ENCODE measurements around the gene FYN.

The FYN gene

GRCh38 chr6:111828809-111829208 lies 44.4 kb downstream of the FYN start:
- no peak for FAIRE-seq
- TF ChIP-seq SPI1 (IDR thresholded peaks at IDR 0.05; ENCODE audit: low read depth, low read length): no peak
- no peak for TF ChIP-seq TAF1 (IDR thresholded peaks at IDR 0.05; ENCODE audit: low read depth, low read length)
- TF ChIP-seq POU2F2 (IDR thresholded peaks at IDR 0.05; ENCODE audit: low read depth, low read length): no peak
- no peak for TF ChIP-seq PAX5 (IDR thresholded peaks at IDR 0.05; ENCODE audit: insufficient read depth, low read length, severe bottlenecking)
- no peak for TF ChIP-seq POLR2AphosphoS5 (IDR thresholded peaks at IDR 0.05; ENCODE audit: low read depth, low read length)
- TF ChIP-seq POLR2A (IDR thresholded peaks at IDR 0.05; ENCODE audit: low read depth, low read length): no peak
- no peak for DNase-seq (ENCODE audit: insufficient read length, low spot score)

GRCh38 chr6:111825439-111826086 lies 47.7 kb downstream of the FYN start:
- TF ChIP-seq POLR2A (IDR thresholded peaks at IDR 0.05; ENCODE audit: low read depth, low read length) (no peak), PAX5 (IDR thresholded peaks at IDR 0.05; ENCODE audit: insufficient read depth, low read length, severe bottlenecking) (no peak)
- DNase-seq (ENCODE audit: insufficient read length, low spot score): no peak
- FAIRE-seq: no peak

GRCh38 chr6:111824608-111825337 lies 48.5 kb downstream of the FYN start:
- DNase-seq (ENCODE audit: insufficient read length, low spot score) (no peak), FAIRE-seq (no peak)
- TF ChIP-seq POLR2A (IDR thresholded peaks at IDR 0.05; ENCODE audit: low read depth, low read length): no peak
- TF ChIP-seq POLR2AphosphoS5 (IDR thresholded peaks at IDR 0.05; ENCODE audit: low read depth, low read length): no peak
- TF ChIP-seq TAF1 (IDR thresholded peaks at IDR 0.05; ENCODE audit: low read depth, low read length): no peak
- no peak for TF ChIP-seq POU2F2 (IDR thresholded peaks at IDR 0.05; ENCODE audit: low read depth, low read length)
- no peak for TF ChIP-seq PAX5 (IDR thresholded peaks at IDR 0.05; ENCODE audit: insufficient read depth, low read length, severe bottlenecking)
- no peak for TF ChIP-seq SPI1 (IDR thresholded peaks at IDR 0.05; ENCODE audit: low read depth, low read length)

- no peak for TF ChIP-seq PAX5 (IDR thresholded peaks at IDR 0.05; ENCODE audit: insufficient read depth, low read length, severe bottlenecking)
- no peak for TF ChIP-seq SPI1 (IDR thresholded peaks at IDR 0.05; ENCODE audit: low read depth, low read length)
- no peak for TF ChIP-seq POLR2AphosphoS5 (IDR thresholded peaks at IDR 0.05; ENCODE audit: low read depth, low read length)
- TF ChIP-seq TAF1 (IDR thresholded peaks at IDR 0.05; ENCODE audit: low read depth, low read length): no peak
- no peak for TF ChIP-seq POLR2A (IDR thresholded peaks at IDR 0.05; ENCODE audit: low read depth, low read length)
- no peak for TF ChIP-seq POU2F2 (IDR thresholded peaks at IDR 0.05; ENCODE audit: low read depth, low read length)
- DNase-seq (ENCODE audit: insufficient read length, low spot score) (no peak), FAIRE-seq (peak; percentile 31)
Observed at GRCh38 chr6:111823831-111824607, 49.2 kb downstream of the FYN start.

- FAIRE-seq (peak; percentile 63), DNase-seq (ENCODE audit: insufficient read length, low spot score) (no peak)
- TF ChIP-seq POLR2AphosphoS5 (IDR thresholded peaks at IDR 0.05; ENCODE audit: low read depth, low read length): no peak
- no peak for TF ChIP-seq SPI1 (IDR thresholded peaks at IDR 0.05; ENCODE audit: low read depth, low read length)
- TF ChIP-seq POLR2A (IDR thresholded peaks at IDR 0.05; ENCODE audit: low read depth, low read length): no peak
- TF ChIP-seq POU2F2 (IDR thresholded peaks at IDR 0.05; ENCODE audit: low read depth, low read length): no peak
- TF ChIP-seq TAF1 (IDR thresholded peaks at IDR 0.05; ENCODE audit: low read depth, low read length): no peak
- no peak for TF ChIP-seq PAX5 (IDR thresholded peaks at IDR 0.05; ENCODE audit: insufficient read depth, low read length, severe bottlenecking)
Observed at GRCh38 chr6:111823012-111823411, 50.2 kb downstream of the FYN start.

- DNase-seq (ENCODE audit: insufficient read length, low spot score): no peak
- no peak for FAIRE-seq
- TF ChIP-seq POLR2A (IDR thresholded peaks at IDR 0.05; ENCODE audit: low read depth, low read length): no peak
- no peak for TF ChIP-seq SPI1 (IDR thresholded peaks at IDR 0.05; ENCODE audit: low read depth, low read length)
- no peak for TF ChIP-seq POLR2AphosphoS5 (IDR thresholded peaks at IDR 0.05; ENCODE audit: low read depth, low read length)
- TF ChIP-seq TAF1 (IDR thresholded peaks at IDR 0.05; ENCODE audit: low read depth, low read length): no peak
- TF ChIP-seq PAX5 (IDR thresholded peaks at IDR 0.05; ENCODE audit: insufficient read depth, low read length, severe bottlenecking): no peak
- no peak for TF ChIP-seq POU2F2 (IDR thresholded peaks at IDR 0.05; ENCODE audit: low read depth, low read length)
Observed at GRCh38 chr6:111819458-111819857, 53.8 kb downstream of the FYN start.

GRCh38 chr6:111818539-111819226 lies 54.6 kb downstream of the FYN start:
- TF ChIP-seq TAF1 (IDR thresholded peaks at IDR 0.05; ENCODE audit: low read depth, low read length) (no peak), PAX5 (IDR thresholded peaks at IDR 0.05; ENCODE audit: insufficient read depth, low read length, severe bottlenecking) (no peak), POU2F2 (IDR thresholded peaks at IDR 0.05; ENCODE audit: low read depth, low read length) (no peak), POLR2AphosphoS5 (IDR thresholded peaks at IDR 0.05; ENCODE audit: low read depth, low read length) (no peak), SPI1 (IDR thresholded peaks at IDR 0.05; ENCODE audit: low read depth, low read length) (no peak), POLR2A (IDR thresholded peaks at IDR 0.05; ENCODE audit: low read depth, low read length) (no peak)
- no peak for FAIRE-seq
- no peak for DNase-seq (ENCODE audit: insufficient read length, low spot score)

- no peak for TF ChIP-seq POU2F2 (IDR thresholded peaks at IDR 0.05; ENCODE audit: low read depth, low read length)
- TF ChIP-seq POLR2AphosphoS5 (IDR thresholded peaks at IDR 0.05; ENCODE audit: low read depth, low read length): no peak
- no peak for TF ChIP-seq TAF1 (IDR thresholded peaks at IDR 0.05; ENCODE audit: low read depth, low read length)
- no peak for TF ChIP-seq PAX5 (IDR thresholded peaks at IDR 0.05; ENCODE audit: insufficient read depth, low read length, severe bottlenecking)
- no peak for TF ChIP-seq POLR2A (IDR thresholded peaks at IDR 0.05; ENCODE audit: low read depth, low read length)
- no peak for TF ChIP-seq SPI1 (IDR thresholded peaks at IDR 0.05; ENCODE audit: low read depth, low read length)
- DNase-seq (ENCODE audit: insufficient read length, low spot score) (no peak), FAIRE-seq (no peak)
Observed at GRCh38 chr6:111817451-111818120, 55.7 kb downstream of the FYN start.

All from GM12891 (cell line).